Stimulated activated naive B cell treated with anti-CD40 and anti-IgM and Interleukin-4, amounts not matched to agents 10 μg/mL and 1 μg/mL and 100 μg/mL, for 72 hours (primary cell): Measurements from ENCODE around the gene UBE2J2.
A peak's percentile ranks its signal among the peaks of the same experiment; 100 is the strongest.

ENCODE experiments used
- ATAC-seq, 2 donors: fragments of 150-1000 bp; cut with Tn5 transposase; replicated peaks; 2 replicates each; pipeline ENCODE4 v1.10.0; 2021; ENCODE audit warnings: moderate library complexity in 1 of 2
- DNase-seq: peaks from one replicate; pipeline ENCODE4 v3.0.0; 2021
- H3K27ac Mint-ChIP-seq: one replicate; pipeline ENCODE4 v1.8.0; 2022; ENCODE audit warnings: mild to moderate bottlenecking, mixed read lengths
- H3K27me3 Mint-ChIP-seq, 2 donors: one replicate each; pipeline ENCODE4 v1.8.0; 2022; ENCODE audit warnings: mixed read lengths in 2 of 2
- H3K36me3 Mint-ChIP-seq, 2 donors: one replicate each; pipeline ENCODE4 v1.8.0; 2022; ENCODE audit warnings: mixed read lengths in 2 of 2, mild to moderate bottlenecking in 1 of 2
- H3K4me1 Mint-ChIP-seq, 2 donors: one replicate each; pipeline ENCODE4 v1.8.0; 2022; ENCODE audit warnings: mixed read lengths in 2 of 2, mild to moderate bottlenecking in 1 of 2
- H3K4me3 Mint-ChIP-seq, 2 donors: one replicate each; pipeline ENCODE4 v1.8.0; 2022; ENCODE audit warnings: mild to moderate bottlenecking in 2 of 2, mixed read lengths in 2 of 2, moderate library complexity in 1 of 2
- H3K9me3 Mint-ChIP-seq, 2 donors: one replicate each; pipeline ENCODE4 v1.8.0; 2022; ENCODE audit warnings: mixed read lengths in 2 of 2, mild to moderate bottlenecking in 1 of 2

Gene UBE2J2

DNA sequence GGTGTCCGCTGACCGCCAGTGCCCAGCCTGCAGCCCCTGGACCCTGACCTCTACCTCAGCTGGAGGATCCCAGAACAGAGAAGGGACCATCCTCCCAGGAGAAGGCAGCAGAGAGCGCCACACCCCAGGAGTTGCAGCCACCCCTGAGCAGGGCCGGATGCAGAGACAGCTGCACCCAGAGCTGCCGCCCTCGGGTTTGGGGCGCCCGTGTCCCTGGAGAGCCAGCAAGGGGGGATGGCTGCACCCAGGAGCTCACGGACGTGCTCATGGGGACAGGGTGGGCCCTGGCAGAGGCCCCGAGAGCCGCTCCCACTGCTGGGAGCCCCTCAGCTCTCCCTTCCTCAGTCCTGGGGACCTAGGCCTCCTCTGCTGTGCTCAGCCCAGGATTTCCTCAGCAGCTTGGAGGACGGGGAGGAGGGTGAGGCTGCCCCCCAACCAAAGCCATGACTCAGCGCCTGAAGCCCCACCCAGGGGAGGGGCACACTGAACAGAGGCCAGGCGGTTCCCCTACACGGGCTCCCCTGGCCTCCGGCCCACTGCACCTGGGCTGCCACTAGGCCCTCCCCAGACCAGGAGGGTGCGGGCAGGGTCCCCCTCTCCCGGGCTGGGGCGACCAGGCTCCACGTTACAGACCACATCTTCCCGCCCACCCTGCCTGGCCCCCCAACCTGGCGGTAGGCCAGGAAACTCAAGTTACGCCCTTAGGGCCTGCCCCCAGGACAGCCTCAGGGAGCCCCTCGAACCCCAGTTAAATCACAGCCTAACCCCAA, 31.8 kb upstream of the UBE2J2 start:
- DNase-seq: peak; percentile 43
- H3K4me3 Mint-ChIP-seq: peak overlapping the region; percentile 82 to 89
- H3K9me3 Mint-ChIP-seq: no peaks in the 10 kb centered on the region
- peak overlapping the region; percentile 86 for H3K27ac Mint-ChIP-seq
- peaks cover 31 to 41% of the 10 kb centered on the region in 2 donors for H3K4me1 Mint-ChIP-seq
- H3K36me3 Mint-ChIP-seq: peaks cover 1 to 2% of the 10 kb centered on the region in 2 donors
- peak; percentile 26 to 28 for ATAC-seq
- H3K27me3 Mint-ChIP-seq: no peaks in the 10 kb centered on the region

DNA sequence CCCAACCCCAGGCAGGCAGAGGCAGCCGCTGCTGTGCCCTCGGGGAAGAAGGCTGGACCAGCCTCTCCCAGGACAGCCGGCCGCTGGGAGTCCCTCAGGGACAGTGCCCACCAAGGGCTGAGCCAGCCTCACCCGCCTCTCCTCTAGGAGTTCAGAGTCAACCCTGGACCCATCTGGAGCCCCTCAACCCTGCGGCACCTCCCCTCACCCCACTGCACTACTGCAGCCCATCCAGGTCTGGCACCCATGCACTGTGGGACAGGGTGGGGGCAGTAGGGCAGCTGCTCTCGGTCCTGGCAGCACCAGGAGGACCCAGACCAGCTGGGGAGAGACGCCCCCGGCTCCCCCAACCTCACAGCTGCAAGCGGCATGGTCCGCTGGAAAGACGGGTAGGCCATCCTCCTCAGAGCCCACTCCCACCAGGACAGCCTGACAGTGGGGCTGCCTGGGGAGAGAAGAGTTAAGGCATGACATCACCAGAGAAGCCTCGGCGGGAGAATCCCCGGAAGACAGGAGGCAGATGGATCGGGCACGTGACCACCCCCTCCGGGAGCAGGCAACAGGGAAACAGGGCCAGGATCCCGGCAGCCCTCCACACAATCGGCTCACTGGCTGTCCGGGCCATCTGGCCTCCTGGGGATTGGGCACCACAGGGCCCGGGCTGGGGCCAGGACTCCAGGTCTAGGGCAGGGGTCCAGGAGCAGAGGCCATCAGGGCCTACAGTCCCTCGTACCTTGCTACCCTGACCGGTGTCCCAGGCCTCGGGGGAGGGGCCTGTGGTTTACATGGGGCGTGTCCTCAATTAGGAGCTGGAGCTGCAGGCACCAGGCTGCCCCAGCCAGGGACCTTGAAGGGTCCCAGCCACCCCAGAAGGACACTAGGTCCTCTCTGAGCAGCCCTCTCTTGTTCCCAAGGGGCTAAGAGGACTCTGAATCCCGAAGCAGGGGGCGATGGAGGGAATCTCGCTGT, 31.0 kb upstream of the UBE2J2 start:
- H3K27ac Mint-ChIP-seq: peak overlapping the region; percentile 84
- no peaks in the 10 kb centered on the region for H3K27me3 Mint-ChIP-seq
- ATAC-seq: no peak
- DNase-seq: no peak
- peaks cover 26 to 34% of the 10 kb centered on the region in 2 donors for H3K4me1 Mint-ChIP-seq
- no peaks in the 10 kb centered on the region for H3K9me3 Mint-ChIP-seq
- peaks cover 0 to 1% of the 10 kb centered on the region in 2 donors for H3K36me3 Mint-ChIP-seq
- peak overlapping the region in 1 of 2 donors; percentile 89 for H3K4me3 Mint-ChIP-seq

DNA sequence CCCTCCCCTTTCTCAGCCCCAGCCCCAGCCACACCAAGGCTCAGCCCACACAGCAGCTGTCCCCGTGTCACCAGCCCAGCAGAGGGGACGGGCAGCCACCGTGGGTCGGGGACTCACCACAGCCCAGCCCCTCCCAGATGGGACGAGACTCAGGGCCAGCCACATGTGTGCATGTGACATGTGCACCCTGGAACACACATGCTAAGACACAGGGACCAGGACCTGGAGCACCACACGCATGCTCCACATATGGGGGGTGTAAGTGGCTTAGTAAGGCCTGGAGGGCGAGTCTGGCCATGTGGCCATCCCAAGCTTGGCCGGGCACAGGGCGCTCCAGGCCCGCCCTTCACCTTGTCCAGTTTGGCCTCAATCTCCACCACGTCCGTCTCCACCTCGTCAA, 30.1 kb upstream of the UBE2J2 start:
- Mint-ChIP-seq H3K4me3 (no peak overlapping the region), H3K27ac (no peak overlapping the region), H3K9me3 (no peaks in the 10 kb centered on the region), H3K36me3 (peaks cover 0 to 3% of the 10 kb centered on the region in 2 donors), H3K27me3 (no peaks in the 10 kb centered on the region), H3K4me1 (peaks cover 26 to 31% of the 10 kb centered on the region in 2 donors)
- DNase-seq (no peak), ATAC-seq (no peak)

DNA sequence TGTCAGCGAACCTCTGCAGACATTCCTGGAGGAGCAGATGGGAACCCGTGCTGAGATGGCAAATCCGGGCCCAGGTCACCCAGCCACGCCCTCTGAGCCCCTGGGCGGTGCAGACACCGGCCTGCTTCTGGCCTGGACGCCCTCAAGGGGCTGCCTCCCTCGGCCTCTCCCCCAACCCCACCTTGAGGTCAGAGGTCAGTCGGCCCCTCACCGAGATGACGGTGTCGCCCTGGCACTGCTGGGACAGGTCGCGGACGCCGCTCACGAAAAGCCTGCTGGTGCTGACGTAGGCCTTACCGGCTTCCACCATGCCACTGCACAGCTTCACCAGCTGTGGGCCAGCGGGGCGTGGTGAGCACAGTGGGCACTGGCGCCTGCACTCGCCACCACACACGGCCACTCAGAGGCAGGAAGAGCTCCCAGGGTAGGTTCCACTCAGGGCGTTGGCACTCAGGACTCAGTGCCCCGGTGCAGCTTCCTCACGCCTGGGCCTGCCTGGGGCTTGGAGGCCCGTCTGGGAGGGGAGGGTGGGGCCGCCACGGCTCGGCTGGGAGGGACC, 29.4 kb upstream of the UBE2J2 start:
- no peak for ATAC-seq
- DNase-seq: no peak
- Mint-ChIP-seq H3K4me3 (no peak overlapping the region), H3K27ac (no peak overlapping the region), H3K9me3 (no peaks in the 10 kb centered on the region), H3K4me1 (peaks cover 26 to 31% of the 10 kb centered on the region in 2 donors), H3K36me3 (peaks cover 0 to 4% of the 10 kb centered on the region in 2 donors), H3K27me3 (no peaks in the 10 kb centered on the region)

DNA sequence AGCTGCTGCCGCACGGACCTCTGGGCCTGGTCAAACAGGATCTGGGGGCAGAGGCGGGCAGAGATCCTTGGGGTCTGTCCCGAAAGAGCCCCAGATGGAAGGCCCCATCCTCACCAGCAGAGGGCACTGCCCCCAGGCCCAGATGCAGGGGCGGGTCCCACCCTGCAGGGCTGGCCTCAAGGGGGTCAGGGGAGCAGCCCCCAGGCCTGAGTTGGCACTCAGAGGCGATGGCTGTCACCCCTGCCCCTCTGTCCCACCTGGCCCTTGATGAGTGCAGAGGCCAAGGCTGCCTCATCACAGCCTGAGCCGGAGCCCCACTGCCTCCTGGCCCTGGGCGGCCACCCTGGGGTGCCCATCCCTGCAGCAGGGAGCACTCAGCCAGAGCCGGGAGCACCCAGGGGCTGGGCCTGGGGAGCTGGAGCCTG, 28.4 kb upstream of the UBE2J2 start:
- DNase-seq: no peak
- peaks cover 24 to 27% of the 10 kb centered on the region in 2 donors for H3K4me1 Mint-ChIP-seq

DNA sequence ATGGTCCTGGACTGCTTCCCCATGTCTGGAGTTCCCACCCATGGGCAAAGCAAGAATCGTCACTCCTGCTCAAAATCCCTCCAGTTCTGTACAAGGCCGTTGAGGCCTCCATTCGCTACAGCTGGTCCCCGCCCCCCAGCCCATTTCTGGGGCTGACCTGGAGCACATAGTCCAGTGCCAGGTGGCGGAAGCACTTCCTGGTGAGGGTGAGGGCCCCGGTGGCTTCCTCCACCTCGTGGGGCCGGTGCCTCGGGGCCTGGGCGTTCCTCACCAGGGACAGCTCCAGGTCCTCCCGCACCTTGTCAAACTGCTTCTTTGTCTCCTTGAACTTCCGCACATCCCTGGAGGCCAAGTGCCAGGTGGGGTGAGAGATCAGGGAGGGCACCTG, 26.7 kb upstream of the UBE2J2 start:
- DNase-seq (no peak), ATAC-seq (no peak)
- Mint-ChIP-seq H3K9me3 (no peaks in the 10 kb centered on the region), H3K4me3 (no peak overlapping the region), H3K4me1 (peaks cover 10 to 11% of the 10 kb centered on the region in 2 donors), H3K27me3 (no peaks in the 10 kb centered on the region), H3K27ac (no peak overlapping the region), H3K36me3 (peaks cover 0 to 8% of the 10 kb centered on the region in 2 donors)

More for the DNA sequence above, 28.4 kb upstream of the UBE2J2 start:
- Mint-ChIP-seq H3K27ac (no peak overlapping the region), H3K4me3 (no peak overlapping the region), H3K9me3 (no peaks in the 10 kb centered on the region), H3K27me3 (no peaks in the 10 kb centered on the region), H3K36me3 (peaks cover 0 to 5% of the 10 kb centered on the region in 2 donors)
- ATAC-seq: no peak

DNA sequence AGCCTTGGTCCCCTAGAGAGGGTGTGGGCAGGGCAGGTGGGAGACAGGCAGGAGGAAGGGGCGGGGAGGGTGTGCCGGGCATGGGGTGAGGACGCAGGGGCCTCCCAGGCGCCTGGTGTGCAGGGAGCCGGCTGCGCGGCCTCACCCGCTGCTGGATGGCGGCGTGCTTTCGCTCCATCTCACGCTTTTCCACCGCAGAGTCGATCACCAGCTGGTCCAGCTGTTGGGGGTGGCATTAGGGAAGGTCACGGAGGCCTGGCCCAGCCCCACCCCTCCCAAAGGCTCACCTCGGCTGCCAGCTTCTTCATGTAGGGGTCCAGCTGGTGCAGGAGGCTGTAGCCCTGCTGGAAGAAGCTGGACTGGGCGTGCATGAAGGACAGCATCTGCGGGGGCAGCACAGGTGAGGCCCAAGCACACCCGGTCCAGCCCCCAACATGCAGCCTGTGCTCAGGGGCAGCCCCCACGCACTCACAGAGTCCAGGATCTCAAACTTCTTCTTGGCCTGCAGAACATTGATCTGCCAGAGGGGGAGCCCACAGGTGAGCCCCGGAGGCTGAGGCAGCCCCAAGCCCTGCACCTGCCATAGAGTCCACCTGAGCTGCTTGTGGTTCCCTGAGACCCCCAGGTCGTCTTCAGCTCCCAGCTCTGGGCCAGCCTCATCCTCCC, 26.2 kb upstream of the UBE2J2 start:
- DNase-seq: no peak
- Mint-ChIP-seq H3K4me1 (peaks cover 5 to 10% of the 10 kb centered on the region in 2 donors), H3K36me3 (peaks cover 0 to 12% of the 10 kb centered on the region in 2 donors), H3K4me3 (no peak overlapping the region), H3K9me3 (no peaks in the 10 kb centered on the region), H3K27me3 (no peaks in the 10 kb centered on the region), H3K27ac (no peak overlapping the region)
- ATAC-seq: peak; percentile 78 to 84

DNA sequence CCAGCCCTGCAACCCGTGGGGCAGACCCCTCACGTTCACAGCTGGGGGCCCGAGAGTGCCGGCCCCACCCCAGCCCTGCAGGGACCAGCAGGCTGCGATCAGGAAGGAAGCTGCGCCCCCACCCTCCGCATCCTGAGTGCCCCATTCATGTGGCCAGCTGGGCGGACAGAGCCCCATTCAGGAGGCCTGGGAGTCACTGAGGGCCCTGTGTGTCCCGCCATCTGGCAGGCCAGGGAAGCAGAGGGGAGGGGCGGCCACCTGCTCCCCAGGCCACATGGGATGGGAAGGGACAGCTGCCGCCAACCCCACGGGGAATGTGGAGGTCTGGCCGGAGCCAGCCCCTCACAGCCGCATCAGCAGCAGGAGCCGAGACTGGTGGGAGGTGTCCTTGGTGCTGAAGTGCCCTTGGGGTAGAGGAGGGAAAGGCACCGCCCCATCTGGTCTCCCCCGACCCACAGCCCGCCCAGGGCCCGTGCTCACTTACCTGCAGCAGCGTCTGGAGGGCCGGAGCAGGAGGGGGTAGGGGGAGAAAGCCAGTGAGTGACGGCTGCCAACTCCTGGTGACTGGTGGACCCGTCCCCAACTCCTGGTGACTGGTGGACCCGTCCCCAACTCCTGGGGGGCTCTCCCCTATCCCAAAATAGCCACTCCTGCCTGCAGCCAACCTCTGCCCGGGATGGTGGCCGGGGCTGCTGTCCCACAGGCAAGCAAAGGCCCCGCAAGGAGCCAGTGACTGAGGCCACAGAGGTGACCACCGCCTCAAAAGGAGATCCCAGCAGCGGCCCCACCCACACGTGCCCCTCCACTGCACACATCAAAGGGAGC, 25.4 kb upstream of the UBE2J2 start:
- no peak overlapping the region for H3K4me3 Mint-ChIP-seq
- DNase-seq: no peak
- peaks cover 0 to 12% of the 10 kb centered on the region in 2 donors for H3K36me3 Mint-ChIP-seq
- no peak overlapping the region for H3K27ac Mint-ChIP-seq
- no peaks in the 10 kb centered on the region for H3K9me3 Mint-ChIP-seq
- peaks cover 0 to 5% of the 10 kb centered on the region in 2 donors for H3K4me1 Mint-ChIP-seq
- ATAC-seq: no peak
- no peaks in the 10 kb centered on the region for H3K27me3 Mint-ChIP-seq

DNA sequence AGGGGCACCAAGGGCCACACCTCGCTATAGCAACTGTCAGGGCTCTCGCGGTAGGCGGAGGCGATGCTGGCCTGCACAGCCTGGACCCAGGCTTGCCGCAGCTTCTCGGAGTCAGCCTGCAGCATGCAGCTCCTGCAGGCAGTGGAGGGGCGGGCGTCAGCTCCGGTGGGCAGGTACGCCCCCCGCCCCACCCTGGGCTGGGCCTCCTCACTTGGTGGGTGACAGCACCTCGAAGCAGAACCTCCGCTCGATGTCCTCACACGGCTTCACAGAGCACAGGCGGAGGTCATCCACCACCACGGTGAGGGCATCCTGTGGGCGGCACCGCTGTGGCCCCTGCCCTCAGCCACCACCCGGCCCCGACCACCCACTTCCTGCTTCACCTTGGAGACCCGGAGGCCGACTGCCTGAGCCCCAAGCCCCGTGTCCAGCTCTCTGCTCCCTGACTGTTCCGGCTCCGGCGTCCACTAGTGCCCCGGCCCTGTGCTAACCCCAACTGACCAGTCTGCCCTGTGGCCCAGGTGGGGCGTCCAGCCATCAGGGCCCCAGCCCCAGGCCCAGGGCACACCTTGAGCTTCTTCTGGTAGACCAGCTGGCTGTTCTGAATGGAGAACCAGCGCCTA, 24.3 kb upstream of the UBE2J2 start:
- DNase-seq: no peak
- Mint-ChIP-seq H3K9me3 (no peaks in the 10 kb centered on the region), H3K4me3 (no peak overlapping the region), H3K27me3 (no peaks in the 10 kb centered on the region), H3K4me1 (no peaks in the 10 kb centered on the region), H3K27ac (no peak overlapping the region), H3K36me3 (peaks cover 0 to 12% of the 10 kb centered on the region in 2 donors)
- ATAC-seq: no peak

DNA sequence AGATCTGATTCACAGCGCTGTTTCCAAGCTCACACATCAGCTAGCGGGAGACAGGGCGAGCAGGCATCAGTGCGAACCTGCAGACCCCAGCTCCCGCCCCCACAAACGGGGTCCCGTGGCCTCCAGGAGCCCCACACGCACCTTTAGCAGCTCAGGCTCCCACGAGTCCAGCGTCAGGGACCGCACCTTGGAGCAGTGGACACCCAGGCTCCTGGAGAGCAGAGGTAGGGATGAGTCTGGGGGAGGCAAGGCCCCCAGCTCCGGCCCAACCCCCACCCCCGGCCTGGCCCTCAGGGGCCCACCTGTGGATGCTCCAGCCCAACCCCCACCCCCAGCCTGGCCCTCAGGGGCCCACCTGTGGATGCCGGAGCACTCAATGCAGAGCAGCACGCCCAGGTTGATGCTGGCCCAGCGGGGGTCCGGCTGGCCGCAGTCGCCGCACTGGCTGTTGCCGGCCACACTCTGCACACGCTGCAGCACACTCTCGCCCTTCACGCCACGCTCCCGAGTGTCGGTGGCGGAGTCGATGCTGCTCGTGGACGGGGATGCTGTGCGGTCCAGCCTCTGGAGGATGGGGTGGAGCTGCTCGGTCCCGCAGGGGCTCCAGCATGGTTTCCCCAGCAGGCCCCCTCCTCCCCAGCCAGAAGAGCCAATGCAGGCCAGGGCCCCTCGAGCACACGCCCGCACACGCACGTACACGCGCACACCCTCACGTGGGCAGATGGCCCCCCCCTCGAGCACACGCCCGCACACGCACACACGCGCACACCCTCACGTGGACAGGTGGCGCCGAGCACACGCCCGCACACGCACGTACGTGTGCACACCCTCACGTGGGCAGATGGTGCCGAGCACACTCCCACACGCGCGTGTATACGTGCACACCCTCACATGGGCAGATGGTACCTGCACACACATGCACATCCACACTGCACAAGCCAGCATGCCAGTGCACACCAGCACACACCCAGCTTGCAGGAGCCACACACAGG, 22.7 kb upstream of the UBE2J2 start:
- Mint-ChIP-seq H3K36me3 (peaks cover 0 to 11% of the 10 kb centered on the region in 2 donors), H3K9me3 (no peaks in the 10 kb centered on the region), H3K4me3 (no peak overlapping the region), H3K4me1 (peaks cover 6 to 8% of the 10 kb centered on the region in 2 donors), H3K27ac (no peak overlapping the region), H3K27me3 (no peaks in the 10 kb centered on the region)
- DNase-seq (no peak), ATAC-seq (no peak)

DNA sequence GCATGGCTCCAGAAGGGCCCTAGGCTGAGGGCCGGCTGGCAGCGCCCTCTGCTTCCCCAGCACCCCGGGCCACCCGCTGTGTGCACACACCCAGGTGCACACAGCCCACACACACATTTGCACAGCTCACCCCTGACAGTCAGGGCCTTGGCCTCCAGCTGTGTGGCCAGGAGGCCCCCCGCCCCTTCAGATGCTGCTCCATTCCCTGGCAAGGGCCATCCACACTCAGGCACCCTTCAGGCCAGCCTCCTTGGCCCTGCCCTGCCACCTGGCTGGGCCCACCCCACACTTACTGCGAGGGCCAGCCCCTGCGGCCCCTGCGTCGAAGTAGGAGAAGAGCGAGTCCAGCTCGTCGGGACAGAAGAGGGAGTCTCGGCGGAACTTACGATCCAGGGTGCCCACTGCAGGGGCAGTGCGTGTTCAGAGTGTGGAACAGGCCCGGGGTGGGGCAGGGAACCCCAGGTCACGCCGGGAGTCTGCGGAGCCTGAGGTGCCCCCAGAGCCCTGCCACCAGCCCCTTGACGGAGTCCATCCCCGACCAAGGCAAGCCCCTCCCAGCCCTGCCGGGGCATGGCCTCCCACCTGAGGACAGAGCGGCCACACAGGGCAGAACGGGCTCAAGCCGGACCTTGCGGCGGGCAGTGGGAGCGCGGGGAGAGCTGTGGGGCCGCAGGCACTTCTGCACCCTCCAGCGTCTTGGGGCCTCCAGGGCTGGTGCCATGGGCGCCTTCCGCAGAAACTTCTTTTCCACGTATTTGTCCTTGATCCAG, 21.7 kb upstream of the UBE2J2 start:
- H3K4me1 Mint-ChIP-seq: peaks cover 7 to 10% of the 10 kb centered on the region in 2 donors
- ATAC-seq (no peak), DNase-seq (no peak)
- no peak overlapping the region for H3K27ac Mint-ChIP-seq
- H3K36me3 Mint-ChIP-seq: peaks cover 0 to 11% of the 10 kb centered on the region in 2 donors
- peaks cover 0 to 2% of the 10 kb centered on the region in 2 donors for H3K27me3 Mint-ChIP-seq
- no peaks in the 10 kb centered on the region for H3K9me3 Mint-ChIP-seq
- no peak overlapping the region for H3K4me3 Mint-ChIP-seq
